Activated gamma-delta T cell (primary cell): Measurements from ENCODE around the gene RTCA.
"Not testable (repeated sequence)": the region's sequence is repeated elsewhere in the genome, so short reads cannot be mapped to it uniquely, and the experiment has no call there.

Experiments used
- DNase-seq: peaks from one replicate; lab custom pipeline; 2025; lab: John Stamatoyannopoulos, UW

Gene RTCA

DNA sequence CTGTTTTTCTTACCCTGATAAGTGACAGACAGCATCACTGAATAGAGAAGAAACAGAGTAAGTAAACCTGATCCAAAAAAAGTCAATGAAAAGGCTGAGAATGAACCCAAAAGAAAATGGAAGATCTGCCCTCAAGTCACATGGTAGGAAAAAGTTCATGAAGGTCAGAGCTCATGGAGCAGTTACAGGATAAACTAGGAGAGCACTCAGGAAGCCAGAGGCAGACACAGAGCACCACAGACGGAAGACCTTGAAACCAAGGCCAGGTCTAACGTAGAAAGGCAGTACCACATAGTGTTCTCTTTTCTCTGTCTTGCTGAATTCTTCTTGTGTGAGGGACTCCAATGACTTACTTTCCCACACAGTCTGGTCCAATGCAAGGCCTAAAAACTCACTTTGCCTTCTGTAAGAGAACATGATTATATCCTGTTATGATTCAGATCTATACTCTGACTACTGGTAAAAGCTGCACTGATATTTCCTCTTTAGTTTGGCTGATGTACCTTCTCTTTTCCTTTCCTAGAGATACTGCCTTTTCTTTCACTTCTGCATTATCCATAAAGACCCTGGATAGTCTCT is 40.8 kb downstream of the RTCA start:
- DNase-seq, result no peak

DNA sequence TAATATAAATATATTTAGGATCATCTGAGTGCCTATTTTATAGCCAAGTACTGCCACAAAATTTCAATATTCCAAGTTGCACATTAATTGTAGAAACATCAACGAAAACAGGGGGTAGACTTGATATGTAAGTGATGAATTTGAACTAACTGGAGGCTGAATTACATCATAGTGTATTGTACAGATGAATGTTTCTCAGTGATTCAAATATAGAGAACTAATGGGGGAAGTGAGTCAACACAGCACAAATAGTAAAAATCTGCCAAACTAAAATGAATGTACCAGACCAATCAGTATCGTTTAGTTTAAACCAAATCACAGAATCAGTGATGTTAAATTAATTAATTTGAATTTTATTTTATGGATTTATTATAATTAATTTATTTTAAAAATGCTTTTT is 42.8 kb downstream of the RTCA start:
- no peak for DNase-seq

- DNase-seq, result no peak
Measured at GRCh38 chr1:100309863-100310262, 43.8 kb downstream of the RTCA start.

GRCh38 chr1:100313382-100313781 is 47.4 kb downstream of the RTCA start:
- DNase-seq, result no peak

DNA sequence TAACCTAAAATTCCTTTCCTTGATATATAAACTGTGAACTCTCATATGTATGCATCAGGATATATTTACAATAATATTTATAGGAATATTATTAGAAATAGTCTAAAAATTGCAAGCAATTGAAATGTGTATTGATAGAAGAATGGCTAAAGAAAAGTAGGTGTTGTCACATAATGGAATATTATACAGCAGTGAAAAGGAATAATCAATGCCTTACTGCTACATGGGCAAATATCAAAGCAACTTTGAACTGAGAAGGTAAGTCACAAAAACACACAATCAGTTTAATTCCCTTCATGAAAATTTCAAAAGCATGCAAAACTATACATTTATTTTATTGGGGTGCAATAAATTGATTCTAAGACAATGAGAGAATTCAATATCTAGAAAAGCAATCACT is 50.6 kb downstream of the RTCA start:
- no peak for DNase-seq

- no peak for DNase-seq
Measured at GRCh38 chr1:100320311-100321099, 54.5 kb downstream of the RTCA start.

DNA sequence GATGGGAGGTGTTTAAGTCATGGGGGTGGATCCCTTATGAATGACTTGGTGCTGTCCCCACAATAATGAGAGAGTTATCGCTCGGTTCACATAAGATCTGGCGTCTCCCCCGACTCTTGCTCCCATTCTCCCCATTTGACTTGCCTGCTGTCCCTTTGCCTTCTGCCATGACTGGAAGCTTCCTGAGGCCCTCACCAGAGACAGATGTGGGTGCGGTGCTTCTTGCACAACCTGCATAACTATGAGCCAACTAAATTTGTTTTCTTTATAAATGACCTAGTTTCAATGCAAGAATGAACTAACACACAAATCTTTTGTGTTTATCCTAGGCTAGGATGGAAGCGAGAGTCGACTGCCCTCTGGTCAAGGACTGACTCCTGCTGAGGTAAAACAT is 55.1 kb downstream of the RTCA start:
- no peak for DNase-seq

- DNase-seq, result no peak
Measured at GRCh38 chr1:100321506-100321905, 55.5 kb downstream of the RTCA start.

DNA sequence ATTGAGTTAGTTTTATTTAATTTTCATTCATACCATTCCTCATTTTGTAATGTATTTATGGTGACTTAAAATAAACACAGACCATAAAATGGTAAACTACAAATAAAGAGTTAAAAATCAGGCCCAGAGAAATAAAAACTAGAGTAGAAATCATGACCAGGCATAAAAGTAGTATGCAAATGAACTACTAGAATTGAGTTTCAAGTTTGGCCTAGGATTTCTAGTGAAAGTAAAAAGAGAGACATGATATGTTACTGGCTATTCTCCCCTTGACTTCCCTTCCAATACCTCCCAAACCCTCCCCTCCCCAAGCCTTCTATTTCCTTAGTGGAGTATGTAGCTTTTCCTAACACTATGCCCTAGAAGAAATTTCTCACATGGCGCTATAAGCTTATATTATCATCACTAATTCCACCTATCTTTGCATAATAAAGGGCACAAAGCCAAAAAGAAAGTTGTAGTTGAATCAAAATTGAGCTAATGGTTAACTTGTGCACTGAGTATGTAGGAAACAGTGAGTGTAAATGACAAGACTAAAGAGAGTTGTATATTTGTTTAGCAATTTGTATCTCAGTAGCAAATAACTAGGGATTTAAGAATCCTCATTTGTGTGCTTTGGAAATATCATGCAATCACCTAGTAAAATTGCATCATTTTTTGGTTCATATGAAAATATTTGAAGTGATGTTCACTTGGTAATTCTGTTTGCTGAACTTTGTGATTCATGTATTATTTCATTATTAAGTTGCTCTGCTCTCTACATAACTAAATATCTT is 56.6 kb downstream of the RTCA start:
- DNase-seq, result no peak

GRCh38 chr1:100323419-100324106 is 57.5 kb downstream of the RTCA start:
- no peak for DNase-seq

DNA sequence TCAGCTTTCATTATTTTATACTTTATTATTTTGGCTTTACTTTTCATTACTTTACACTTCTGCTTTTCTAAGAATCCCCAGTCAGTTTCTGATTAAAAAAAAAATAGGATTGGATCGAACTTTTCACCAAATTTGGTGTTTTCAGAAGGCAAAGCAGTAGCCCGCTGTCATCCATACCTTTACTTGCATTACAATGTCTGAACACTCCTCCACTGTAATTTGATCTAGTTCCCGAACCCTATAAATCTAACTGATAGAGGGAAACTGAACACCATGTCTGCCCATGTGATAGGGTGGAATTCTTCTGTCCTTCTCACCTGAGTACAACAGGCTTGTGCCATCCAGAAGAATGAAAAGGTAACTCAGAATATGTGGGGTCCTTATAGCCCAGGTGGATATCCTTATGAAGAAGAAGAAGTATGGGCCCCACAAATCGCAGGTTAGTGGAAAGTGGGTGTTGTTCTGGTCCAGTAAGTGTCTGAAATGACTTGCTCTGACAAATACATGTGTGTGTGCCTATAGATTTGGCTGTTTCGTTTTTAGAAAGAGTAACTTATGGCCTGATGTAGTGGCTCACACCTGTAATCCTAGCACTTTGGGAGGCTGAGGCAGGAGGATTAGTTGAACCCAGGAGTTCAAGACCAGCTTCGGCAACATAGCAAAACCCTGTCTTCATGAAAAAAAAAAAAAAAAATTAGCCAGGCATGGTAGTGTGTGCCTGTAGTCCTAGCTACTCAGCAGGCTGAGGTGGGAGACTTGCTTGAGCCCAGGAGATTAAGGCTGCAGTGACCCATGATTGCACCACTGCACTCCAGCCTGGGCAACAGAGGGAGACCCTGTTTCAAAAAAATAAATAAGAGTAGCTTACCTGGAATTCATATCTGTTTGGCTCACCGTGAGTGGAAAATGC is 59.7 kb downstream of the RTCA start:
- DNase-seq, result no peak

- not testable (repeated sequence) for DNase-seq
Measured at GRCh38 chr1:100326325-100326670, 60.3 kb downstream of the RTCA start.

DNA sequence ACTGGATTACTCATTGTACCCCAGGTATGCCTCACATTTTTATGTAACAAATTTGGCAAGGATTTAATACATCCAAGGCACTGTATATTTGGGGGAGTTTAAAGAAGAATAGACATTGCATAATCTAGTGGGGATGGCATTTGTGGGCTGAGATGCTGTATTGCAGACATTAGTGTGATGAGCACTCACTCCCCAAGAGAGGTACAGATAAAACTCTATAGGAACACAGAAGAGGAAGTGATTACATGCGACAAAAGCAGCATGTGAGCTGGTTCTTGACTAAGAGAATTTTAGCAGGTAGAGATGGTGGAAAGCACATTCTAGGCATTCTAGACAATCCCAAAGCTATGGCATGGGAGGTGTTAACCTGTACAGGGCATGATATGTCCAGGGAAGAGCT is 62.1 kb downstream of the RTCA start:
- DNase-seq, result no peak

DNA sequence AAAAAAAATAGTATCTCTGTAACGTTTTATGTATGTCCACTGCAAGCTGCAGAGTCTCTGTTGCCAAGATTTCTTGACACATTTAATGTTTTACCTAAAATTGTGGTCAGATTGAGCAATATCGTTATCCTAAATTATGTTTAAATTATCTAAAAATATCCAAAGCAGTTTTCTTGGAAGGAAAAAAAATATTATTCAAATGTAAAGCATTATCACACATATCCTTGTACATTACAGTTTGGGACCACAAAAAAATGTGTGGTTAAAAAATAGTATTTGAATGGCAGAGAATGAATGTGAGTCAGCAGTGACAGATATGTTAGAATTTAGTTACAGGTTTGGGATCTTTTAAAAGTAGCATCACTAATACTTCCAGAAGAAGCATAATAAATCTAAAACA is 65.1 kb downstream of the RTCA start:
- DNase-seq, result not testable (repeated sequence)

DNA sequence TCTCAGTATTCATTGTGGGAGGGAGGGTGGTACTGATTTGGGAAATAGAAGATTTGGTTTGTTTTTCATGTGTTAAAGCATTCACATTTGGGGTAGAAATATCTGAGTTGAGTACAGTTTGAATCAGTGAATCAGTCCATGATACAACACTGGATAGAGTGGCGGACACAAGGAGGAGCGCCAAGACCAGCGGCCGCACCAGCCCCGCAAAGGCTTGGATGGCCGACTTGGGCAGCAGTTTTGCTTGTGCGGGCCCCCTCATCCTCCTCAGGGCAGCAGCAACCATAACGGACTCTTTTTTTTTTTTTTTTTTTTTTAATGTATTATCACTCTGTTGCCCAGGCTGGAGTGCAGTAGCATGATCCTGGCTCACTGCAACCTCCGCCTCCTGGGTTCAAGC is 66.3 kb downstream of the RTCA start:
- no peak for DNase-seq

- DNase-seq, result no peak
Measured at GRCh38 chr1:100335436-100335835, 69.4 kb downstream of the RTCA start.

DNA sequence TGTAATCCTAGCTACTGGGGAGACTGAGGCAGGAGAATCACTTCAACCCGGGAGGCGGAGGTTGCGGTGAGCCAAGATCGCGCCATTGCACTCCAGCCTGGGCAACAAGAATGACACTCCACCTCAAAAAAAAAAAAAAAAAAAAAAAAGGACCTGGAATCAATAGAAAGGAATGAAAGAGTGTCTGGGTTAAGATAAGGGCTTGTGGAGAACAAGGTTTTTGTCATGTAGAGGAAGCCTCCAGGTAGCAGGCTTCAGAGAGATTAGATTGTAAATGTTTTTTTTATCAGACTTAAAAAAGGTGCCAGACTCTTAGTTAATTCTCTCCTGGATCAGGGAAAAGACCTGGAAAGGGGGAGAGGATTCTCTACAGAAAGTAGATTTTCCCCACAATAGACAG is 71.9 kb downstream of the RTCA start:
- not testable (repeated sequence) for DNase-seq

GRCh38 chr1:100339735-100340134 is 73.7 kb downstream of the RTCA start:
- not testable (repeated sequence) for DNase-seq

DNA sequence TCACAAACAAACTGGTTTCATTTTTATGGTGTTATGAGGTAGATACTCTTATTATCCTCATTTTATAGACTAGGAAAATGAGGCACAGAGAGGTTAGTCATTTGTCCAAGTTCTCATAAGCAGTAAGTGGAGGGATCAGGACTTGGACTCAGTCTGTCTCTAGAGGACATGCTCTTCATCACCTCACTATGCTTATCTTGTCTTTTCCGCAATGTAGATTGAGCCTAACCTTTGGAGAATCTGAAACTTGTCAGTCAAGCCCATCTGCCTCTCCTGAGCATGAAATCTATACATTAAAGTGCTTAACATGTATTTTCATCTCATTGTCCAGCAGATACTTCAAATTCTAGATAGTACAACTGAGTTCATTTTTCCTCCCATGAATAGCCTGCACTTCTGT is 74.5 kb downstream of the RTCA start:
- no peak for DNase-seq

GRCh38 chr1:100342348-100342747 is 76.3 kb downstream of the RTCA start:
- DNase-seq, result no peak
